Measurements from ENCODE around the gene MALRD1.

MALRD1 gene

DNA sequence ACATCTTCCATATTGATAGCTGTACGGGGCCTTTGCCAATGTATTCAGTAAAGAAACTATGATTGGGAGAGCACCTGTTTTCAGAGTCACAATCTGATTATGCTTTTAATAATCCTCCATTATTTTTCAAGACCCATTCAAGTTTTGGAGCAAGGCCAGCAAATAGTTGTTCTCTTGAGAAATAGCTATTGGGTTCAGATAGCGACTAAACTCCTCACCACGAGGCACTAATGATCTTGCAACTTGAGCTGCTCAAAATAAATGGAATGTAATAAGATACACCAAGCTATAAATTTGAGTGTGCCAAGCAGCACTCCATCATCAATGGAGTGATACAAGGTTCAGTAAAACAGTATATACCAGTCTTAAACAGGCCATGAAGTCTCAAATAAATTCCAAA is 7.4 kb upstream of the MALRD1 start:
- Histone ChIP-seq H3K27ac (ENCODE audit: low read depth, low read length) (no peak overlapping the region), H3K9me3 (ENCODE audit: control insufficient read depth in 1 of 2, low read length in 2 of 2) (peaks cover 0 to 4% of the 10 kb centered on the region in 2 donors), H3K4me1 (ENCODE audit: control insufficient read depth in 1 of 2, insufficient read depth in 2 of 2, low read length in 2 of 2) (peaks cover under 1 to 7% of the 10 kb centered on the region in 2 donors), H3K9ac (ENCODE audit: low read depth in 1 of 2, low read length in 2 of 2) (no peak overlapping the region), H3K27me3 (ENCODE audit: control insufficient read depth in 1 of 2, insufficient read depth in 2 of 2, low read length in 2 of 2) (no peaks in the 10 kb centered on the region), H3K4me3 (ENCODE audit: low read depth in 1 of 2, low read length in 2 of 2) (no peak overlapping the region), H3K36me3 (ENCODE audit: control insufficient read depth in 1 of 2, insufficient read depth in 2 of 2, low read length in 2 of 2) (no peaks in the 10 kb centered on the region)

DNA sequence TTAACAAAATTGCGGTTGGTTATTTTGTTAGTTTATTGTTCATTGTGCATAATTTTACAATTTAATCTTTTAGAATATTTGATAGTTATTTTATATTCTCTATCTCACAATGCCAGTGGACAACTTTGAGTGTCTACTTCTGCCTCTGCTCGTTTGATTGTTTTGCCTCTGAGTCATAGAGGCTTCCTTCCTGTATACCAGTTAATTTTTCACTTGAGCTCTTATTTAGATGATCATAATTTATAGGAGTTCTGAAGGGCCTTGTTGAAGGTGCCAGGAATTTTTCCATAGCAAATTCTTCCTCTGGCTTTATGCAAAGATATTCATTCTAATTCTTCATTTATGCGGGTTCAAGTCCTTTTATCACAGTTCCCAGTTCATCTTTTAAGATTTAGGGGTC is 5.2 kb upstream of the MALRD1 start:
- Histone ChIP-seq H3K4me3 (ENCODE audit: low read depth in 1 of 2, low read length in 2 of 2) (no peak overlapping the region), H3K9me3 (ENCODE audit: control insufficient read depth in 1 of 2, low read length in 2 of 2) (peaks cover 0 to 4% of the 10 kb centered on the region in 2 donors), H3K27me3 (ENCODE audit: control insufficient read depth in 1 of 2, insufficient read depth in 2 of 2, low read length in 2 of 2) (no peaks in the 10 kb centered on the region), H3K4me1 (ENCODE audit: control insufficient read depth in 1 of 2, insufficient read depth in 2 of 2, low read length in 2 of 2) (peaks cover 4 to 11% of the 10 kb centered on the region in 2 donors), H3K9ac (ENCODE audit: low read depth in 1 of 2, low read length in 2 of 2) (no peak overlapping the region), H3K27ac (ENCODE audit: low read depth, low read length) (no peak overlapping the region), H3K36me3 (ENCODE audit: control insufficient read depth in 1 of 2, insufficient read depth in 2 of 2, low read length in 2 of 2) (no peaks in the 10 kb centered on the region)

DNA sequence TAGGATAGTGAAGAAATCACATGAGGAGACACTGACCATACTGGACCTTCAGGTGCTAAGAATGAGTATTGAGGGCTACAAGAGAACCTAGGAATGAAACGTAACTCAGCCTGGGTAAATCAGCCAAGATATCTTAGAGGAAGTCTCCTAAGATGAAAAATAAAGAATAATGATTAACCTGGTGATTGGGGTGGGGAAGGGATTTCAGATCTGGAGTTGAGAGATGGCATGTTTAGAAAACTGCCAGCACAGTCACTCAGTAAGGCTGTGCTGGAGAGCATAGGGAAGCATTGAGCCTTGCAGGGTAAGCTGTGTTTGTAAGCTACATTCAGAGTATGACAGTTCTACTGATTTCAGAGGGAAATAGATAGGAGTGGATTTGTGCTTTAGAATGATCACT is 1.9 kb upstream of the MALRD1 start:
- H3K27me3 ChIP-seq (ENCODE audit: control insufficient read depth in 1 of 2, insufficient read depth in 2 of 2, low read length in 2 of 2) = no peaks in the 10 kb centered on the region
- no peaks in the 10 kb centered on the region for H3K9me3 ChIP-seq (ENCODE audit: control insufficient read depth in 1 of 2, low read length in 2 of 2)
- H3K36me3 ChIP-seq (ENCODE audit: control insufficient read depth in 1 of 2, insufficient read depth in 2 of 2, low read length in 2 of 2) = no peaks in the 10 kb centered on the region
- H3K27ac ChIP-seq (ENCODE audit: low read depth, low read length) = no peak overlapping the region
- H3K9ac ChIP-seq (ENCODE audit: low read depth in 1 of 2, low read length in 2 of 2) = peak overlapping the region; percentile 10 to 54
- peak overlapping the region; percentile 81 to 82 for H3K4me3 ChIP-seq (ENCODE audit: low read depth in 1 of 2, low read length in 2 of 2)
- H3K4me1 ChIP-seq (ENCODE audit: control insufficient read depth in 1 of 2, insufficient read depth in 2 of 2, low read length in 2 of 2) = peaks cover 4 to 11% of the 10 kb centered on the region in 2 donors

DNA sequence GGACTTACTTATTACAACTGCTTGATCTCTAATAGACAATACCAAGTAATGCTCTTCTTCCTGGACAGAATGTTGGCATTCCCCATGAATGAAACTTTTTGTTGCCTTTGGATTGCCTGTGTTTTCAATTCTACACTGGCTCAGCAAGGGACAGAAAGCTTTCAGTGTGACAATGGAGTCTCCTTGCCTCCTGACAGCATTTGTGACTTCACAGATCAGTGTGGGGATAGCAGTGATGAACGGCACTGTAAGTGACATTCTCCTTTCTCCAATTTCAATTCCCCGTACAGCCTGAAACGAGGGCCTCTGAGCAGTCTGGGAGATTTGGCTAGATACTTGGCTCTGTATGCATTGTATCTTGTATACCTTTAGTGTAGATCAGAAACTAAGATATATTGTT is 290 bp downstream of the MALRD1 start:
- Histone ChIP-seq H3K27ac (ENCODE audit: low read depth, low read length) (no peak overlapping the region), H3K9me3 (ENCODE audit: control insufficient read depth in 1 of 2, low read length in 2 of 2) (no peaks in the 10 kb centered on the region), H3K4me3 (ENCODE audit: low read depth in 1 of 2, low read length in 2 of 2) (peak overlapping the region; percentile 81 to 82), H3K4me1 (ENCODE audit: control insufficient read depth in 1 of 2, insufficient read depth in 2 of 2, low read length in 2 of 2) (peaks cover 10 to 17% of the 10 kb centered on the region in 2 donors), H3K27me3 (ENCODE audit: control insufficient read depth in 1 of 2, insufficient read depth in 2 of 2, low read length in 2 of 2) (no peaks in the 10 kb centered on the region), H3K9ac (ENCODE audit: low read depth in 1 of 2, low read length in 2 of 2) (peak overlapping the region; percentile 52 to 63), H3K36me3 (ENCODE audit: control insufficient read depth in 1 of 2, insufficient read depth in 2 of 2, low read length in 2 of 2) (no peaks in the 10 kb centered on the region)

DNA sequence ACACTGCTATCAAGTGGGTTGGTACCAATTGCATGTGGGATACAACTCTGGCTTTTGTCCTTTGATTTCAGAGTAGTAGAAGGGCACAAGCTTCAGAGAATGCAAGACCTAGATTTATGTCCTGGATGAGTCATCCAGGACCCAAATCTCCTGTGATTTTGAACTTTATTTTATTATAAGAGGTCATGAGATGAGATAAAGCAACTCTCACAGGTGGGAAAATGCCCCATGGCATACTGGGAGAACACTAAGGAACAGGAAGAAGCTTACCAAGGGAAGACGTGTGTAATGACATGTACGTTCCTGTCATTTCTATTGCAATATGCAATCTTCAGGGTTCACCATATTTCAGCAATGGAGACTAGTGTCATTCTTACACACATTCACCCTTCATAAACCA is 966 bp downstream of the MALRD1 start:
- Histone ChIP-seq H3K36me3 (ENCODE audit: control insufficient read depth in 1 of 2, insufficient read depth in 2 of 2, low read length in 2 of 2) (no peaks in the 10 kb centered on the region), H3K9ac (ENCODE audit: low read depth in 1 of 2, low read length in 2 of 2) (peak overlapping the region in 1 of 2 donors; percentile 46), H3K4me1 (ENCODE audit: control insufficient read depth in 1 of 2, insufficient read depth in 2 of 2, low read length in 2 of 2) (peaks cover 10 to 14% of the 10 kb centered on the region in 2 donors), H3K27me3 (ENCODE audit: control insufficient read depth in 1 of 2, insufficient read depth in 2 of 2, low read length in 2 of 2) (no peaks in the 10 kb centered on the region), H3K9me3 (ENCODE audit: control insufficient read depth in 1 of 2, low read length in 2 of 2) (no peaks in the 10 kb centered on the region), H3K4me3 (ENCODE audit: low read depth in 1 of 2, low read length in 2 of 2) (peak overlapping the region; percentile 81 to 82), H3K27ac (ENCODE audit: low read depth, low read length) (no peak overlapping the region)

DNA sequence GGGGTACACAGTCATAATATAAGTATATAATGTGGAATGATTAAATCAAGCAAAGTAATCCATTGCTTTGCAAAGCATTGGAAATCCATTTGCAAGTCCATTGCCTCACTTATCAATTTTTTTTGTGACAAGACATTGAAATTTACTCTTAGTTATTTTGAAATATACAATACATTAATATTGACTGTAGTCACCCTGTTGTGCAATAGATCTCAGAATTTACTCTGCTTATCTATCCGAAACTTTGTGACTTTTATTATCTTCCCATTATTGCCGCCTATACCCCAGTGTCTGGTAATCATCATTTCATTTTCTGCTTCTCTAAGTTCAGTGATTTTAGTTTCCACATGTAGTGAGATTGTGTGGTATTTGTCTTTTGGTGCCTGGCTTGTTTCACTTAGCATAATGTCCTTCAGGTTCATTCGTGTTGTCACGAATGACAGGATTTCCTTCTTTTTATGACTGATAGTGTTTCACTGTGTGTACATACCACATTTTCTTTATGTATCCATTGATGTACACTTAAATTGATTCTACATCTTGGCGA is 5.8 kb downstream of the MALRD1 start:
- Histone ChIP-seq H3K9ac (ENCODE audit: low read depth in 1 of 2, low read length in 2 of 2) (no peak overlapping the region), H3K4me1 (ENCODE audit: control insufficient read depth in 1 of 2, insufficient read depth in 2 of 2, low read length in 2 of 2) (peaks cover 11 to 19% of the 10 kb centered on the region in 2 donors), H3K27me3 (ENCODE audit: control insufficient read depth in 1 of 2, insufficient read depth in 2 of 2, low read length in 2 of 2) (no peaks in the 10 kb centered on the region), H3K4me3 (ENCODE audit: low read depth in 1 of 2, low read length in 2 of 2) (peak overlapping the region; percentile 30 to 40), H3K36me3 (ENCODE audit: control insufficient read depth in 1 of 2, insufficient read depth in 2 of 2, low read length in 2 of 2) (no peaks in the 10 kb centered on the region), H3K27ac (ENCODE audit: low read depth, low read length) (no peak overlapping the region), H3K9me3 (ENCODE audit: control insufficient read depth in 1 of 2, low read length in 2 of 2) (no peaks in the 10 kb centered on the region)

DNA sequence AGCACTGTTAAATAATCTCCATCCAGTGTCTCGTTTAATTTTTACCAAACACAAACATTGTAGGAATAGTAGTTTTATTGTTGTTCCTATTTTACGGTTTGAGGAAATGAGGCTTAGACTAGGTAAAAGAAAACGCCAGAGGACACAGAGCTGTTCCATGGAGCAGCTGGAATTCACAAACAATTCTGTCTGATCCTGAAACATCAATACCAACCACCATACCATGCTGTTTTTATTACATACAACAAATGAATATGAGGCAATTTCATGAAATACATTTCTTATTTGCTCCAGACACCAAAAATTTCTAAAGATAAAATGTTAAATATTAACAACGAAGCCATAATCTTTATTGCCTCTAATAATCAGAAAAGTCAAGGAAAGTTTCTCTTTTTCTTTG is 9.4 kb downstream of the MALRD1 start:
- H3K27ac ChIP-seq (ENCODE audit: low read depth, low read length) = no peak overlapping the region

DNA sequence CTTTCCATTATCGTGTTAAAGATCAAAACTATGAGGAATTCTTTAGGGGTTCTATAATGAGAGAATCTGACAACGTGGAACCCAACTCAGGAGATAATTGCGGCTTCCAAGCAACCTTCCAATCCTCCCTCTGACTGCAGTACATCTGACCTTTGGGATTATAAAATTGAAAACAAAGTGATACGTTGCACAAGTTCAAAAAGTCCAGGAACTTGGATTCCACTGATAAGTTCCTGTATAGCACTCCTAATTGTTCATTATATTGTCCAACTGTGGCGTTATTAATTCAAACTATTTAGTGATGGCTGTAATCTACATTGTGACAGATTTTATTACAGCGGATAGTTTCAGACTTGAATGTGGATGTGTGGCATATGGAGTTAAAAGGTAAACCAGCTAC is 15.4 kb downstream of the MALRD1 start:
- Histone ChIP-seq H3K4me3 (ENCODE audit: low read depth in 1 of 2, low read length in 2 of 2) (no peak overlapping the region), H3K9me3 (ENCODE audit: control insufficient read depth in 1 of 2, low read length in 2 of 2) (no peaks in the 10 kb centered on the region), H3K27me3 (ENCODE audit: control insufficient read depth in 1 of 2, insufficient read depth in 2 of 2, low read length in 2 of 2) (no peaks in the 10 kb centered on the region), H3K36me3 (ENCODE audit: control insufficient read depth in 1 of 2, insufficient read depth in 2 of 2, low read length in 2 of 2) (peaks cover 0 to 5% of the 10 kb centered on the region in 2 donors), H3K27ac (ENCODE audit: low read depth, low read length) (no peak overlapping the region), H3K4me1 (ENCODE audit: control insufficient read depth in 1 of 2, insufficient read depth in 2 of 2, low read length in 2 of 2) (peaks cover 5 to 7% of the 10 kb centered on the region in 2 donors), H3K9ac (ENCODE audit: low read depth in 1 of 2, low read length in 2 of 2) (no peak overlapping the region)

More for the DNA sequence above, 9.4 kb downstream of the MALRD1 start:
- H3K9ac ChIP-seq (ENCODE audit: low read depth in 1 of 2, low read length in 2 of 2) = no peak overlapping the region
- H3K4me3 ChIP-seq (ENCODE audit: low read depth in 1 of 2, low read length in 2 of 2) = no peak overlapping the region
- no peaks in the 10 kb centered on the region for H3K36me3 ChIP-seq (ENCODE audit: control insufficient read depth in 1 of 2, insufficient read depth in 2 of 2, low read length in 2 of 2)
- no peaks in the 10 kb centered on the region for H3K27me3 ChIP-seq (ENCODE audit: control insufficient read depth in 1 of 2, insufficient read depth in 2 of 2, low read length in 2 of 2)
- no peaks in the 10 kb centered on the region for H3K9me3 ChIP-seq (ENCODE audit: control insufficient read depth in 1 of 2, low read length in 2 of 2)
- peaks cover 6 to 21% of the 10 kb centered on the region in 2 donors for H3K4me1 ChIP-seq (ENCODE audit: control insufficient read depth in 1 of 2, insufficient read depth in 2 of 2, low read length in 2 of 2)

DNA sequence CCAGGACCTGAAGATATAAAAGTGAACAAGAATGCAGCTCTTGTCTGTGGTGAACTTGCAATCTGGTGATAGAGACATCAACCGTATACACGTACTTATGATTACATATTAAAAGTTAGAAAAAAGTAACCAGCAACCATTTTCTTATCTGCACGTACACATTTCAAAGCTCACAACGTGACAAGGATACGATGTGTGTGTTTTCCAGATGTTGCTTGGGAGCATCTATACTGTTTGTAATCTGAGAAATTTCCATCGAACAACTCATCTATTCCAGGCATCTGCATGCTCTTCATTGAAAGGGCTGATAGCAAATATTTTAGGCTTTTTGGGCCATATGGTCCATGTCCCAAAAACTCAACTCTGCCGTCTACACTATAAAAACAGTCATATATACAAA is 23.3 kb downstream of the MALRD1 start:
- no peak overlapping the region for H3K27ac ChIP-seq (ENCODE audit: low read depth, low read length)
- H3K36me3 ChIP-seq (ENCODE audit: control insufficient read depth in 1 of 2, insufficient read depth in 2 of 2, low read length in 2 of 2) = peaks cover 0 to 6% of the 10 kb centered on the region in 2 donors
- H3K9ac ChIP-seq (ENCODE audit: low read depth in 1 of 2, low read length in 2 of 2) = no peak overlapping the region
- no peaks in the 10 kb centered on the region for H3K4me1 ChIP-seq (ENCODE audit: control insufficient read depth in 1 of 2, insufficient read depth in 2 of 2, low read length in 2 of 2)
- no peaks in the 10 kb centered on the region for H3K27me3 ChIP-seq (ENCODE audit: control insufficient read depth in 1 of 2, insufficient read depth in 2 of 2, low read length in 2 of 2)
- H3K4me3 ChIP-seq (ENCODE audit: low read depth in 1 of 2, low read length in 2 of 2) = no peak overlapping the region
- no peaks in the 10 kb centered on the region for H3K9me3 ChIP-seq (ENCODE audit: control insufficient read depth in 1 of 2, low read length in 2 of 2)

DNA sequence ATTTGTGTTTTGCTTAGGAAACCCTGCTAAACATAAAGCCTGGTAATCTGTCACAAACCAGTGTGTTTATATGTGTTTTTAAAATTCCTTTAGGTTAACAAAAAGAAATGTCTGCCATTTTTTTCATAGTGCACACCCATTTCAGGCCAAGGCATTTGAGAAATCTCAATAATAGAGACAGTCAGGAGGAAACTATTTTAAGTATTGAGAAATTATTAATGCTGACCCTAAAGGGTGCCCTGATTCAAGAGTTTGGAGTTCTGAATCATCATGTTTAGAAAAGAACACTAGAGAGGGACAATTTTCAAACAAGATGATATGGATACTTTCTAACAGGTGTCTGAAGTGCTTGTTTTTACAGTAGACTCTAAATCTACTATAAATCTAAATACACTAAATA is 28.7 kb downstream of the MALRD1 start:
- Histone ChIP-seq H3K27me3 (ENCODE audit: control insufficient read depth in 1 of 2, insufficient read depth in 2 of 2, low read length in 2 of 2) (no peaks in the 10 kb centered on the region), H3K9ac (ENCODE audit: low read depth in 1 of 2, low read length in 2 of 2) (no peak overlapping the region), H3K9me3 (ENCODE audit: control insufficient read depth in 1 of 2, low read length in 2 of 2) (no peaks in the 10 kb centered on the region), H3K27ac (ENCODE audit: low read depth, low read length) (no peak overlapping the region), H3K4me3 (ENCODE audit: low read depth in 1 of 2, low read length in 2 of 2) (no peak overlapping the region), H3K36me3 (ENCODE audit: control insufficient read depth in 1 of 2, insufficient read depth in 2 of 2, low read length in 2 of 2) (peaks cover 0 to 3% of the 10 kb centered on the region in 2 donors), H3K4me1 (ENCODE audit: control insufficient read depth in 1 of 2, insufficient read depth in 2 of 2, low read length in 2 of 2) (no peaks in the 10 kb centered on the region)
